Measurements from ENCODE around the gene CCDC92B.
"Not testable (repeated sequence)": the region's sequence is repeated elsewhere in the genome, so short reads cannot be mapped to it uniquely, and the experiment has no call there.

The CCDC92B gene

GRCh38 chr17:2701996-2702741 lies 47.3 kb downstream of the CCDC92B start:
- DNase-seq, result no peak

DNA sequence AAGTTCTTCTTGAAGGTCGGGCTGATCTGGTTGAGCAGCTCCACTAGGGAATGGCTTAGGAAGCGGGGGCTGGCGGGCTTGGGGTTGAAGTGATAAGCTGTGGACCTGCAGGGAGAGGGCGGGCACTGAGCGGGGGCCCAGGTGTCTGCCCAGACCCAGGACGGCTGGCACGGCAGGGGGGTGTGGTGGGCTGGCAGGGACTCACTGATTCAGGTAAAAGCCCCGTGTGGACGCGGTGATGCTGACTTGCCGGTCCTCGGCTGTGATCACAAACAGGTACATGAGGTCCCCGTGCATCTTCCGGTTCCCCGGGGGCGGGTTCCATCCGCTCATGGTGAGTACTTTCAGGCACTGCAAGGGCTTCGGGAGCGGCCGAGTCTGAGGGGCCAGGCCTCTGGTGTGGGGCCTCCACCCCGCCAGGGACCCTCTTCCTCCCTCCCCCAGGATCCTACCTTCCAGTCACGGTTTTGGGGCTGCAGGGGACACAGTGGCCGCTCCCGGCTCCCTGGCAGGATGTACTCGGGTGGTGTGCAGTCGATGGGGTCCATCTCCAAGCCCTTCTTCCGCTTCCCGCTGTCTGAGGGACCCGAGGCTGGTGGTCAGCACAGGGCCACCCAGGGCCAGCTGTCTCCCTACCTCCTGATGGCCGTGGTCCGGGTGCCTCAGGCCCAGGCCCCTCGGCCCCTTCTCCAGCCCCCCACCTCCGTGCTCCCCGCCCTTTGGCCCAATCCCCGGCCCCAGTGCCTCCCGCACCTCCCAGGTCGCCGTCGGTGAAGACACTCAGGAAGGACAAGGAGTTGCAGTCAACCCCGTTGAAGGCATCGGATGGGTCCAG lies 48.1 kb downstream of the CCDC92B start:
- DNase-seq, result no peak

GRCh38 chr17:2700491-2701141 lies 48.8 kb downstream of the CCDC92B start:
- peak; percentile 95 for DNase-seq

DNA sequence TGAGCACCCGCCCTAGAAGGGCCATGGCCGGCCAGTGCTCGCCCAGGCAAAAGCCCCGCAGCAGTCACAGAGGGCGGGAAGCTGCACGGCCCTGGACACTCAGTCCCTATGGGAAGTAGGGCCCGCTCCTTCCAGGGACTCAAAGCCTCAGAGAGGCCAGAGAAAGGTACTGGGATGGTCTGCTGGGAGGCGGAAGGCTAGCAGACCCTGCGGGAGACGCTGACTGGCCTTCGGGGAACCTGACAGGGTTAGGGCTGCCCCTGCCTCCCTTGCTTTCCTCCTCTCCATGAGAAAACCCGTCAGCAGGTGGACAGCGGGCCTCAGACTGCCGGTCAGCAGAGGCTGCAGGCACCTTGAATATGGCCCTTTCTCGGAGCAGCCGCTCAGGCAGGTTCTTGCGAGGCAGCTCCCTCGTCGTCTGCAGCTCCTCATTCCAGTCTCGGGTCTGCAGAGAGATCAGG lies 49.4 kb downstream of the CCDC92B start:
- DNase-seq, result no peak

- DNase-seq, result not testable (repeated sequence)
Observed at GRCh38 chr17:2699216-2699805, 50.1 kb downstream of the CCDC92B start.

- DNase-seq, result no peak
Observed at GRCh38 chr17:2697611-2698162, 51.8 kb downstream of the CCDC92B start.

- DNase-seq, result no peak
Observed at GRCh38 chr17:2695961-2696760, 53.3 kb downstream of the CCDC92B start.

DNA sequence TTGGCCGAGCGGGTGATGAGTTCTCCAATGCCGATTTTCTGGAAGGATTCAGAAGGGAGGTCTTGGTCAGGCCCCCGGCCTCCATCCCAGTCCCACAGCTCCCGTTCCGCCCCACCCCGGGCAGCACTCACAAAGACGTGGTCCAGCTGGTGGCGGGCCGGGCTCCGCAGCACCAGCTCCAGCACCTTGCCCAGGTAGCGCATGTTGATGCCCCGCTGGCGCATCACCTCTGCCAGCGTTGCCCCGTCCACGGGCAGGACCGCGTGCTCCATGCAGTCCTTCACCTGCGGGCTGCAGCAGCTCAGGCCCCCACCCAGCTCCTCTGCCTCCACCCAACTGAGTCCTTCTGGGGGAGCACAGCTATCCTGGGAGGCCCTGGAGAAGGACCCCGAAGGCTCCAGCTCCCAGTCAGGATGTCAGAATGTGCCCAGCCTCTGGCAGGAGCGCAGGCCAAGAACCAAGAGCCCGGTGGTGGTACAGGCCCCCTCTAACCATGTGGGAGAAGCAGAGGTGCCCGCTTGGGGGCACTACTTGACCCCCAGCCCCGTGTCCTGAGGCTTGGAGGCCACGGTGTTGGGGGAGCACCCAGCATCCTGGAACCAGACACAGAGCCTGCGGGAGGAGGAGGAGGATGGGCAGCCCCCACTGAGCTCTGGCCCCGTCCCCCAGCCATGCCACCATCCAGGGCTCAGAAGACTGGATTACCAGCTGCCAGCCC lies 54.0 kb downstream of the CCDC92B start:
- DNase-seq, result no peak

DNA sequence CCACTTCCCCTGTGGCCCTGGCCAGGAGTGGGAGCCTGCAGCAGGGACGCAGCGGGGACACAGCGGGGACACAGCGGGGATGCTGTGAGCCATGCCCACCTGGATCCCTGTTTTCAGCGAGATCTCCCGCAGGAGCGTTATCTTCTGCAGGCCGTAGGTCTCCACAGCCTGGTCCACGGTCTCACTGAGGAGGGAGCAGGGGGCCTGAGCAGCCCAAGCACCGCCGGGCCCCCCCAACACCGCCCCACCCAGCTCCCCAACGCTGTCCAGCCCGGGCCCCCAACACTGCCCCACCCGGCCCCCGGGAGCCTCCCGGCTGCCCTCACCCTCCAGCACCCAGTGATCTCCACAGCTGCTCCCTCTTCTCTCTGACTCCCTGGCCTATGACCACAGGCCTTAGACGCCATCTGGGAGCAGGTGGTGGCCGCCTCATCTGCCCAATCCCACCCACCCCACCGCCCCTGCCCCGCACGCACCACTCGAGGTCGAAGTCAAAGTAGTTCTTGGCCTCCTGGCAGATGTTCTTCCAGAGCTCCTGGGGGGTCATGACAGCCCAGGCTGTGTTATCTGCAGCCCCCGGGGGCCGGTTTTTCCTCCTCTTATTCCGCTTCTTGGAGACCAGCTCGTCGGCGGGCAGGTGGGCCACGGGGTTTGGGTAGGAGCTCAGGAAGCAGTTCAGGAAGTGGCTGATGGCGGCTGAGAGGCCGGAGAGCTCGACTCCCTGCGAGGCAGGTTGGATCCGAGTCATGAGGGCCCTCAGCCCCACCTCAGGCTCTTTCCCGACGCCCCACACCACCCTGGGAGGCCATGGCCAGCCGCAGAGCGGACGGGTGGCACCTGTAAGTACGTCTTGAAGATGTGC lies 54.8 kb downstream of the CCDC92B start:
- DNase-seq, result no peak

DNA sequence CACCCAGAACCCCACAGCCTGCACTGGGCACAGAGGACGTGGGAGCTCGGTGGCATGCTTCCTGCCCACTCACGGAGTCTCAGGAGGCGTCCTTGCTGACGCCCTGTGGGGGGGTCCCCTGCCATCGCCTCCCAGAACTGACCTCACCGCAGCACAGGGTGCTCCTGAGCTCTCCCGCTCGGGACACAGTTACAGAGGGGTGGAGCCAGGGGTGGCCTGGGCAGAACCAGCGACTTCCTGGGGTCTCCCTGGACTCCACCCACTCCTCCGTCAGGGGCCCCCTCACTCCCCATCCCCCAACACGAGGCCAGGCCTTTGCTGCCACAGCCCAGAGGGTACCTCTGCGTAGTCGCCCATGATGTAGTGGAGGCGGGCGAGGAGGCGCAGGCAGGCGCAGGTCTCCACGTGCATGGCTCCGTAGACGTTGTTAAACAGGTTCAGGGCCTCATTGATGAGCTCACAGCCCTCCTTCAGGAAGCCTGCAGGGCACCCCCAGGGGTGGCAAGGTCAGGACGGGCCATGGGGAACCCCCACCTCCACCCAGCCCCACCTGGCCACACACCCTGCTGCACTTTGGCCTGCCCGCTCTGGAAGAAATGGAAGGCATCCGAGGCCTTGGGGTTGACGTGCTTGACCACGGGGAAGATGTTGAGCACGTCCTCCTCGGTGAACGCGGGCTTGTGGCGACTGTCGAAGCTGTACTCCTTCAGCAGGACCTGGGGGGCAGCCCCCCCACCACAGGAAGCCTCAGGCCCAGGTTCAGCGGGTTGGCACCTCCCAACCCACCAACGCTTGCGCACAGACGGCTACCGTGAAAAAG lies 55.7 kb downstream of the CCDC92B start:
- DNase-seq, result no peak

- DNase-seq, result no peak
Observed at GRCh38 chr17:2692781-2693135, 56.7 kb downstream of the CCDC92B start.

DNA sequence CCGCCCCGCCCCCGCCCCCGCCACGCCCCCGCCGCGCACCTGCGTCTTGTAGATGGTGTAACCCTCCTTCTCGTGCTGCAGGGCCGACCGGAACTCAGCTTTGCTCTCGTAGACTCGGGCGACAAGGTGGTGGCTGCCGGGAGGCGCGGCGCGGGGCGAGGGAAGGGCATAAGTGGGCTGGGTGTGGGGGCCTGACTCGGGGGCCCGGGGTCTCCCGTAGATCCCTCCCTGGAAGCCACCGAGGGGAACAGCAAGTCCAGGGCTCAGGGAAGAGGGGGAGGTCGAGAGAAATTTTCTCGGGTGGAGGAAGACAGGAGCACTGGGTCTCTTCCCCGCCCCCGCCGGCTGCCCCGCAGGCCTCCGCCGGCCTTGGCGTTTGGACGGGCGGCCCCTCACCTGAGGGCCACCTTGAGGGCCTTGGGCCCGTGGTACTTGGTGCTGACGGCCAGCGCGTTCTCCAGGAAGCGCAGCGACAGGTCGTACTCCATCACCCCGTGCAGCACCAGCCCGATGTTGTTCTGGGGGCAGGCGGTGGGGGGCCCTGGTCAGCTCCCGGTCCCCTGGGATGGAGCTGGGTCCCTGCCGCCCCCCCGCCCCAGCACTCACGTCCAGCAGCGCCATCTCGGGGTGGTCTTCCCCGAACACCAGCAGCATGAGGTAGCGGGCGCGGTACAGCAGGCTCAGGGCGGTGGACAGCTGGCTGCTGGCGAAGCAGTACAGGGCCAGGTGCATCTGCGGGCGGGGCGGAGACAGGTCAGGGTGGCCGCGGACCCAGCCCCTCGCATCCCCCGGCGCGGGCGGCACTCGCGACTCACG lies 57.3 kb downstream of the CCDC92B start:
- DNase-seq, result no peak

DNA sequence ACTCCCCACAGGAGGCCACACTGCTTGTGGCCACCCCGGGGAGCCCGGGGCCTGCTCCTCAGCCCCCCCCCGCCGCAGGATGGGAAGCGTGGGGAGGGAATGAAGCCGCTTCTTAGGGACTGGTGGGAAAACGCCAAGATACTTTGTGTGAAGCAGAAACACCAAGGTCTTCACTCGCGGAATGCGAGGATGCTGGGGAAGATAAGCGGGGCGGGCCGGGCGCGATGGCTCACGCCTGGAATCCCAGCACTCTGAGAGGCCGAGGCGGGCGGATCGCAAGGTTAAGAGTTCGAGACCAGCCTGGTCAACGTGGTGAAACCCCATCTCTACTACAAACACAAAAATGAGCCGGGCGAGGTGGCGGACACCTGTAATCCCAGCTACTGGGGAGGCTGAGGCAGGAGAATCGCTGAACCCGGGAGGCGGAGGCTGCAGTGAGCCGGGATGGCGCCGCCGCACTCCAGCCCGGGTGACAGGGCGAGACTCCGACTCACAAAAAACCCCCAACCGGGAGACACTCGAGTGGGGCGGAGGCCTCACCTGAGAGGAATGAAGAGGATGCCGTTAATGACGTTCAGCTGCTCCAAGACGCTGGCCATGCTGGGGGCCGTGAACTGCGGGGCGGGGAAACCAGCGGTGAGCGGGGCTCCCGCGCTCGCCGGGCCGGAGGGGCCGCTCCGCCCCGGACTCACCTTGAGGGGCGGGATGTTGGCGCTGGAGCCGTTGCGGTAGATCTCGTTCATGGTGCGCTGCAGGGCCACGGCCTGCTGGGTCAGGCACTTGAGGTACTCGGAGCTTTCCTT lies 58.2 kb downstream of the CCDC92B start:
- DNase-seq, result no peak

DNA sequence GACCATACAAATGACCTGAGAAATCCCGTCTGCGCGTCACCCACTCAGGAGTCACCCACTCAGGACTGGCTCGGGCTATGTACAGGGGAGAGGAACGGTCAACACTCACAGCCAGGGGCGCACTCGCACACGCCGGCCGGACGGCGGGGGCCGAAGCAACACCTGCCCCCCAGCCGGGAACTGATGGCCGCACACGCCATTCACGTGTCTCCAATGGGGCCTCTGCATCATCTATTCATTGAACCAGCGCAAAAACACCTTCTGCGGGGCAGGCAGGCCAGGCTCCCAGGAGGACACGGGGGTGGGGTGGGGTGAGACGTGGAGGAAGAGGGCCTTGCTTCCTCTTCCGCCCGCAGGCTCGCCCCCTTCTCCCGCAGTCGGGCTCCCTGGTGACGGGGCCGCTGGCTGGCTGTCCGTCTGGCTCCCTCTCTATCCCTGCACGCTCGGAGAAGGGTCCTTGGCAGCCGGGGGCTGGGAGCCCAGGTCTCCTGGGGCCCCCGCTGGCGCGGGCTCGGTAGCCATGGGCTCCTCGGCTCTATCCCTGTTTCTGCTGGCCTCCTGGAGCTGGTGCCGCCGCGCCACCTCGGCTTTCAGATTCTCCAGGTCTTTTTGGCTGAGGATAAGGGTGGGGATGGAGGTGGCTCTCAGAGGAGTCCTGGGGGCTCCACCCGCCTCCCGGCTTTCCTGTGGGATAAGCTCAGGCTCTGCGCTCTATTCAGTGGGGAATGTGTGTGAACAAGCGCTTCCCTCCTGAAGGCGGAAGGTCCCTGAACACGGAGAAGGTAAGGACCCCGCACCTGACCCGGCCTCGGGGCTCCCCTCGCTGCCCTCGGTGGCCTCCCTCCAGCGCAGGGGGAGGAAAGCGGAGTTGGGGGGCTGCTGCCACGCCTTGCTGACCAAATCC lies 59.0 kb downstream of the CCDC92B start:
- DNase-seq, result no peak

- peak; percentile 29 for DNase-seq
Observed at GRCh38 chr17:2689411-2690164, 59.9 kb downstream of the CCDC92B start.

Measured in NCI-H2171 treated with DMSO at 0.1 percent for 48 hours (cell line).